Psoas muscle (tissue), 8 donors: Measurements from ENCODE around the gene FAM181A. TPM values are rescaled to one million over a fixed set of nuclear protein-coding genes. Genes with fewer than 3 reads are reported as not detected.

Experiments used
- ATAC-seq, 4 donors: fragments of 200-7000 bp; cut with Tn5 transposase; one replicate each; pipeline ENCODE4 v1.9.1; 2020; ENCODE audit warnings: moderate library complexity in 3 of 4, mild to moderate bottlenecking in 2 of 4
- DNase-seq, 2 donors: peaks; one replicate each; pipeline ENCODE4 v3.0.0-alpha.2; 2020
- H3K27ac ChIP-seq: fragments of 200-600 bp; one replicate; pipeline ENCODE4 v1.8.0; 2022
- H3K27me3 ChIP-seq, 3 donors: fragments of 200-600 bp in 1 of 3; one replicate each; pipeline versions ENCODE4 v1.6.1 to v1.8.0; 2013 to 2022; ENCODE audit warnings: low read length in 2 of 3, mild to moderate bottlenecking in 2 of 3, moderate library complexity in 1 of 3; ENCODE audit not compliant: insufficient read depth in 3 of 3
- H3K36me3 ChIP-seq, 2 donors: fragments of 200-600 bp in 1 of 2; one replicate each; pipeline versions ENCODE4 v1.6.1 to v1.8.0; 2013 to 2022; ENCODE audit warnings: low read depth in 1 of 2, mild to moderate bottlenecking in 1 of 2, moderate library complexity in 1 of 2; ENCODE audit not compliant: insufficient read depth in 1 of 2
- H3K4me1 ChIP-seq: fragments of 200-600 bp; one replicate; pipeline ENCODE4 v1.8.0; 2022
- H3K4me3 ChIP-seq: fragments of 200-600 bp; one replicate; pipeline ENCODE4 v1.8.0; 2022; ENCODE audit warnings: mild to moderate bottlenecking
- H3K9me3 ChIP-seq: fragments of 200-600 bp; one replicate; pipeline ENCODE4 v1.8.0; 2022
- CTCF ChIP-seq: fragments of 200-600 bp; IDR thresholded peaks from one replicate; pipeline ENCODE4 v1.8.0; 2022; ENCODE audit warnings: antibody characterized with exemption
- WGBS, 3 donors: extraction: QIAGEN DNeasy Blood & Tissue Kit; methylation state at CpG; one replicate each; pipeline versions ENCODE4 v1.1.6 to v1.1.7; 2013; 5-methylcytosine and 5-hydroxymethylcytosine counted together
- intact Hi-C, 2 donors: fragments of 100-400 bp; cut with DNase I; formaldehyde crosslinking; loops; one replicate each; pipeline versions ENCODE4 v1.11.0 to v1.14.2; 2022
- polyA plus RNA-seq, 3 donors: library from polyadenylated mRNA; stranded (reverse); fragments of 200-250 nt; gene quantifications; one replicate each; pipeline ENCODE4 v1.2.3, GENCODE V29; 2013
- total RNA-seq, 4 donors: library from RNA; stranded (reverse); fragmentation: NEBNext Ultra II Directional in 2 of 4; extraction: Animal tissue kit (Norgen Biotek cat#: 25700) in 2 of 4; gene quantifications; one replicate each; pipeline versions ENCODE4 v1.2.1 to v1.2.4, GENCODE V29; 2021 to 2023
- donor health status: healthy with polysubstance abuse.
- donor health status: DM: no; HTN: no; CAD: no; lungs with moderate emphysema.
- donor health status: Bipolar disorder and iron deficiency.
- donor health status: healthy.
- donor health status: DM: yes; HTN: yes; CAD: no.
- donor health status: DM: no; HTN: no; CAD: no.
- donor health status: DM: no; HTN: no; CAD: no.
- donor health status: DM: yes; HTN: yes; CAD: no.

FAM181A gene
- total and polyA plus RNA-seq, 7 donors: 0.14 to 0.32 TPM; not detected in 5

DNA sequence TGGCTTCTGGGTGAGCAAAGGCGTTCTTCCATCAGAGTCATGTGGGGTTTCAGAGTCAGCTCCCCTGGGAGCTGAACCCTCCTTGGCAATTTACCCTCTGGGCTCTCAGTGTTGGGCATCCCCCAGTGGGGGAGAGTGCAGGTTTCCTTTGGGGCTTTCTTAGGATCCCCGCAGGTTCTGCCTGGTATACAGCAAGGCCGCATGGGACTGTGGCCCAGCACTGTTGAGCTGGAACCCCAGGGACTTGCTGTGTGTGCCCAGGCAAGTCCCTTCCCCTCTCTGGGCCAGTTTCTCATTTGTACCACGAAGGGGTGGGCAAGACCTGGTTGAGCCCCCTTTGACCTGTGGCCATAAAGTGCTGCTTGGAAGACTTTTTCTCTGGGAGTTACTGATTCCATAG, 5.5 kb downstream of the FAM181A start:
- peaks cover 2 to 79% of the 10 kb centered on the region in 2 donors for H3K36me3 ChIP-seq
- DNase-seq (no peak), ATAC-seq (no peak)
- H3K9me3 ChIP-seq: no peaks in the 10 kb centered on the region
- H3K4me3 ChIP-seq: no peak overlapping the region
- WGBS, 3 donors: 65 to 81% (median 72%) methylated on average over 4 of the region's 4 CpGs
- intact Hi-C loops: loop anchor here in 1 of 2 donors (10.0 kb wide), 1 partner anchor 212 kb away; no protein-coding TSS in a partner anchor
- no peak overlapping the region for H3K27ac ChIP-seq
- H3K4me1 ChIP-seq: peaks cover 20% of the 10 kb centered on the region
- H3K27me3 ChIP-seq: no peaks in the 10 kb centered on the region
- no peak for TF ChIP-seq CTCF

DNA sequence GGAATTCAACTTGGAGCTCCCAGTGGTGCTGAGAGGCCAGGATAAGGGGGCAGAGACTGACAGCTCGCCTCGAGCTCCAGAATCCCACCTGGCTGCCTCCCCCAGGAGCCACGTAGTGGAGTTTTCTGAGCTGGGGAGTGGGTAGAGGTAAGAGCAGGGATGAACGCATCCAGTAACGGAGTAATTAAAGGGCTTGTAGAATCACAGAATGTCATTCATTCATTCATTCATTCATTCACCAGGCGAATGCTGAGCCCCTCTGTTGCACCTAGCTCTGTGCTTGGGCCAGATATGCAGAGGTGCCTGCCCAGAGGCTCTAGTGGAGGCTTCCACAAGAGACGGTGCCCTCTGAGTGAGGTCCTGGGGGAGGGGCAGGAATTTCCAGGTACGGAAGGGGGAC, 8.1 kb downstream of the FAM181A start:
- no peaks in the 10 kb centered on the region for H3K9me3 ChIP-seq
- H3K4me3 ChIP-seq: no peak overlapping the region
- 70 to 84% (median 73%) methylated on average over 8 of the region's 8 CpGs for WGBS, 3 donors
- H3K27me3 ChIP-seq: no peaks in the 10 kb centered on the region
- peak overlapping the region; percentile 98 for H3K27ac ChIP-seq
- no peak for TF ChIP-seq CTCF
- peaks cover 3 to 96% of the 10 kb centered on the region in 2 donors for H3K36me3 ChIP-seq
- intact Hi-C loops: loop anchor here (5.0 to 10.0 kb wide), 2 partner anchors 202 to 210 kb away; no protein-coding TSS in a partner anchor
- peaks cover 41% of the 10 kb centered on the region for H3K4me1 ChIP-seq
- ATAC-seq: no peak
- DNase-seq: no peak

DNA sequence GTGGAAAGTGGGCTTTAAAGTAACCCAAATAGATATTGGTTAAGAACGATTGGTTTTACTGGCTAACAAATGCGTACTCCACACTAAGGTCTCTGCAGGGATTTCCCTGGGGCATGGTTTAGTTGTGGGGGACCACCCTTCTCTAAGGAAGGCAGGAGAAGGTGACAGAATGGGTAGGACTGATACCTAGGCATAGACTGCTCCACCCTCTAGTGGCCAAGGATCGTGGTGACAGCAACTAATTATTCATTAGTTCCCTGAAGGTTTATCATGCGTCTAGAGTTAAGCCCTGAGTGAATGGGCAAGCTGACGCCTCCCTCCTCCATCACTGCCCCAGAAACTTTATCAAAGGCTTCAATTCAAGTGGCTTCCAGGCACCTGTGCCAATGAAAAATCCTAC, 9.1 kb downstream of the FAM181A start:
- WGBS, 3 donors: 45 to 48% (median 46%) methylated on average over 5 of the region's 5 CpGs

GRCh38 chr14:93936926-93937325, 9.8 kb downstream of the FAM181A start:
- Histone ChIP-seq H3K4me3 (no peak overlapping the region), H3K36me3 (peaks cover 3 to 97% of the 10 kb centered on the region in 2 donors), H3K4me1 (peaks cover 57% of the 10 kb centered on the region), H3K27ac (peak overlapping the region; percentile 98), H3K27me3 (no peaks in the 10 kb centered on the region), H3K9me3 (no peaks in the 10 kb centered on the region)
- ATAC-seq (no peak), DNase-seq (no peak)
- intact Hi-C loops: loop anchor here (5.0 to 10.0 kb wide), 2 partner anchors 200 to 208 kb away; no protein-coding TSS in a partner anchor
- WGBS, 3 donors: 82 to 88% (median 84%) methylated on average over 6 of the region's 6 CpGs
- no peak for TF ChIP-seq CTCF

More for the DNA sequence above, 9.1 kb downstream of the FAM181A start:
- Histone ChIP-seq H3K4me3 (no peak overlapping the region), H3K27ac (peak overlapping the region; percentile 98), H3K9me3 (no peaks in the 10 kb centered on the region), H3K36me3 (peaks cover 3 to 97% of the 10 kb centered on the region in 2 donors), H3K4me1 (peaks cover 50% of the 10 kb centered on the region), H3K27me3 (no peaks in the 10 kb centered on the region)
- ATAC-seq: no peak
- intact Hi-C loops: loop anchor here (5.0 to 10.0 kb wide), 2 partner anchors 201 to 209 kb away; no protein-coding TSS in a partner anchor
- TF ChIP-seq CTCF: peak; percentile 36
- DNase-seq: no peak

- no peak overlapping the region for H3K4me3 ChIP-seq
- peaks cover 3 to 97% of the 10 kb centered on the region in 2 donors for H3K36me3 ChIP-seq
- H3K9me3 ChIP-seq: no peaks in the 10 kb centered on the region
- 50 to 74% (median 56%) methylated on average over 13 of the region's 13 CpGs for WGBS, 3 donors
- peaks cover 62% of the 10 kb centered on the region for H3K4me1 ChIP-seq
- intact Hi-C loops: loop anchor here (5.0 to 10.0 kb wide), 2 partner anchors 200 to 207 kb away; no protein-coding TSS in a partner anchor
- TF ChIP-seq CTCF: no peak
- DNase-seq: peak; percentile 52 to 89
- no peaks in the 10 kb centered on the region for H3K27me3 ChIP-seq
- ATAC-seq: peak; percentile 26 to 68 (median 52)
- peak overlapping the region; percentile 98 for H3K27ac ChIP-seq
These were observed 10.4 kb downstream of the FAM181A start for GRCh38 chr14:93937519-93937918.
